ACC112 (cell line): ENCODE measurements around the gene SPATA13.

ENCODE experiments used
- H2AFZ ChIP-seq: fragments of 200-600 bp; sonication (generic); one replicate; pipeline ENCODE4 v1.6.0; 2017; ENCODE audit warnings: antibody characterized with exemption, low read length; ENCODE audit not compliant: unreplicated experiment
- H3K27ac ChIP-seq: fragments of 200-600 bp; sonication (generic); 2 replicates; pipeline ENCODE4 v1.5.1; 2014; ENCODE audit warnings: low read depth, mild to moderate bottlenecking, antibody characterized with exemption, low read length, moderate library complexity
- H3K27me3 ChIP-seq: fragments of 200-600 bp; sonication (generic); 2 replicates; pipeline ENCODE4 v1.6.1; 2014; ENCODE audit warnings: mild to moderate bottlenecking, antibody characterized with exemption, low read length, moderate library complexity, mixed read lengths; ENCODE audit not compliant: insufficient read depth
- H3K36me3 ChIP-seq: fragments of 200-600 bp; sonication (generic); 2 replicates; pipeline ENCODE4 v1.6.1; 2016; ENCODE audit warnings: mild to moderate bottlenecking, antibody characterized with exemption, low read length, moderate library complexity, mixed read lengths; ENCODE audit not compliant: insufficient read depth
- H3K4me1 ChIP-seq: fragments of 200-600 bp; sonication (generic); one replicate; pipeline ENCODE4 v1.6.1; 2016; ENCODE audit warnings: low read length, mixed read lengths; ENCODE audit not compliant: insufficient read depth, unreplicated experiment, control insufficient read depth
- H3K4me3 ChIP-seq: fragments of 200-600 bp; sonication (generic); 2 replicates; pipeline ENCODE4 v1.5.1; 2014; ENCODE audit warnings: mild to moderate bottlenecking, low read depth, low read length
- H3K79me2 ChIP-seq: fragments of 200-600 bp; sonication (generic); one replicate; pipeline ENCODE4 v1.6.0; 2016; ENCODE audit warnings: low read length; ENCODE audit not compliant: control insufficient read depth, unreplicated experiment, insufficient read depth

SPATA13 gene

GRCh38 chr13:24127116-24127631 lies 33.3 kb upstream of the SPATA13 start:
- no peaks in the 10 kb centered on the region for H3K79me2 ChIP-seq
- peaks cover 14% of the 10 kb centered on the region; the same call in 1 of the 2 replicates for H3K27me3 ChIP-seq
- no peak overlapping the region for H2AFZ ChIP-seq
- H3K27ac ChIP-seq = no peak overlapping the region
- H3K4me3 ChIP-seq = no peak overlapping the region
- no peaks in the 10 kb centered on the region for H3K36me3 ChIP-seq
- H3K4me1 ChIP-seq = no peaks in the 10 kb centered on the region

GRCh38 chr13:24128112-24128511 lies 32.4 kb upstream of the SPATA13 start:
- Histone ChIP-seq H2AFZ (no peak overlapping the region), H3K79me2 (no peaks in the 10 kb centered on the region), H3K27ac (no peak overlapping the region), H3K4me3 (no peak overlapping the region), H3K27me3 (peaks cover 9% of the 10 kb centered on the region; the same call in 1 of the 2 replicates), H3K36me3 (no peaks in the 10 kb centered on the region), H3K4me1 (no peaks in the 10 kb centered on the region)

GRCh38 chr13:24128962-24129361 lies 31.6 kb upstream of the SPATA13 start:
- no peak overlapping the region for H3K4me3 ChIP-seq
- no peak overlapping the region for H3K27ac ChIP-seq
- no peak overlapping the region for H2AFZ ChIP-seq
- no peaks in the 10 kb centered on the region for H3K79me2 ChIP-seq
- H3K27me3 ChIP-seq = peaks cover 9% of the 10 kb centered on the region; the same call in 1 of the 2 replicates
- H3K36me3 ChIP-seq = no peaks in the 10 kb centered on the region
- H3K4me1 ChIP-seq = no peaks in the 10 kb centered on the region

GRCh38 chr13:24129914-24130774 lies 30.4 kb upstream of the SPATA13 start:
- H2AFZ ChIP-seq = no peak overlapping the region

GRCh38 chr13:24131749-24132148 lies 28.8 kb upstream of the SPATA13 start:
- Histone ChIP-seq H2AFZ (no peak overlapping the region), H3K27ac (no peak overlapping the region), H3K4me3 (no peak overlapping the region), H3K36me3 (no peaks in the 10 kb centered on the region), H3K27me3 (peaks cover 5% of the 10 kb centered on the region; the same call in 1 of the 2 replicates), H3K4me1 (peaks cover 4% of the 10 kb centered on the region), H3K79me2 (no peaks in the 10 kb centered on the region)

More at GRCh38 chr13:24129914-24130774, 30.4 kb upstream of the SPATA13 start:
- peaks cover 4% of the 10 kb centered on the region for H3K4me1 ChIP-seq
- no peaks in the 10 kb centered on the region for H3K36me3 ChIP-seq
- no peaks in the 10 kb centered on the region for H3K79me2 ChIP-seq
- H3K27me3 ChIP-seq = peaks cover 9% of the 10 kb centered on the region; the same call in 1 of the 2 replicates
- no peak overlapping the region for H3K4me3 ChIP-seq
- H3K27ac ChIP-seq = no peak overlapping the region

- no peak overlapping the region for H3K27ac ChIP-seq
- H3K4me1 ChIP-seq = peaks cover 4% of the 10 kb centered on the region
- H2AFZ ChIP-seq = no peak overlapping the region
- H3K27me3 ChIP-seq = peaks cover 5% of the 10 kb centered on the region; the same call in 1 of the 2 replicates
- H3K36me3 ChIP-seq = no peaks in the 10 kb centered on the region
- H3K79me2 ChIP-seq = no peaks in the 10 kb centered on the region
- H3K4me3 ChIP-seq = no peak overlapping the region
Measured at GRCh38 chr13:24133021-24133795, 27.3 kb upstream of the SPATA13 start.

- H2AFZ ChIP-seq = no peak overlapping the region
- H3K27ac ChIP-seq = no peak overlapping the region
- H3K27me3 ChIP-seq = peaks cover 5% of the 10 kb centered on the region; the same call in 1 of the 2 replicates
- peaks cover 4% of the 10 kb centered on the region for H3K4me1 ChIP-seq
- H3K79me2 ChIP-seq = no peaks in the 10 kb centered on the region
- H3K4me3 ChIP-seq = no peak overlapping the region
- no peaks in the 10 kb centered on the region for H3K36me3 ChIP-seq
Measured at GRCh38 chr13:24134231-24134630, 26.3 kb upstream of the SPATA13 start.

GRCh38 chr13:24134757-24135156 lies 25.8 kb upstream of the SPATA13 start:
- peaks cover 5% of the 10 kb centered on the region; the same call in 1 of the 2 replicates for H3K27me3 ChIP-seq
- no peak overlapping the region for H3K4me3 ChIP-seq
- no peaks in the 10 kb centered on the region for H3K36me3 ChIP-seq
- H3K4me1 ChIP-seq = peaks cover 4% of the 10 kb centered on the region
- H2AFZ ChIP-seq = no peak overlapping the region
- H3K79me2 ChIP-seq = no peaks in the 10 kb centered on the region
- H3K27ac ChIP-seq = no peak overlapping the region

- Histone ChIP-seq H3K4me3 (no peak overlapping the region), H3K27me3 (no peaks in the 10 kb centered on the region), H3K79me2 (no peaks in the 10 kb centered on the region), H3K4me1 (peaks cover 4% of the 10 kb centered on the region), H3K27ac (no peak overlapping the region), H2AFZ (no peak overlapping the region), H3K36me3 (no peaks in the 10 kb centered on the region)
Measured at GRCh38 chr13:24135674-24136300, 24.7 kb upstream of the SPATA13 start.

GRCh38 chr13:24138911-24139310 lies 21.6 kb upstream of the SPATA13 start:
- Histone ChIP-seq H3K4me1 (peaks cover 4% of the 10 kb centered on the region), H3K27ac (no peak overlapping the region), H3K79me2 (no peaks in the 10 kb centered on the region), H2AFZ (no peak overlapping the region), H3K36me3 (no peaks in the 10 kb centered on the region), H3K27me3 (no peaks in the 10 kb centered on the region), H3K4me3 (no peak overlapping the region)
